CD4-positive, alpha-beta T cell treated with Interleukin-17A for 4 hours (primary cell): ENCODE results near the gene VAV2.

Experiments used
- DNase-seq: peaks from one replicate; pipeline ENCODE4 v3.0.0-alpha.2; 2020; ENCODE audit warnings: mixed read lengths

Gene VAV2

DNA sequence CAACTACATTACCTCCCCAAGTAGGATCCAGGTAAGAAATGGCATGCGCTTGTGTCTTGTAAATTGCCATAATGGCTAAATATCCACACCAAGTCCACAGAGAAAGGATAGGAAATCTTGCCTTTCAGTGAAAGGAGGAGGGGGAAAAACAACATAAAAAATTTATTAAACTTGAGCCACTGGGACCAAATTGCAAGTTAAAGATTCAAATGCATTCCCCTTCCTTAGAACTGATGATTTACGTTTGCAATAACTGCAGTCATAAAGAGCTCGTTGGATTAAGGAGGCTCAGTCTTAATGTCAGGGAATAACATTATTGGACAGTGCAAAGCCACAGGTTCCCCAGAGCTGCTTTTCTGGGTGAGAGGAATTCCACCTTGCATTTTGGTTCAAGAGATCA is 161.4 kb downstream of the VAV2 start:
- DNase-seq, result no peak

GRCh38 chr9:133830310-133830709 is 161.8 kb downstream of the VAV2 start:
- no peak for DNase-seq

DNA sequence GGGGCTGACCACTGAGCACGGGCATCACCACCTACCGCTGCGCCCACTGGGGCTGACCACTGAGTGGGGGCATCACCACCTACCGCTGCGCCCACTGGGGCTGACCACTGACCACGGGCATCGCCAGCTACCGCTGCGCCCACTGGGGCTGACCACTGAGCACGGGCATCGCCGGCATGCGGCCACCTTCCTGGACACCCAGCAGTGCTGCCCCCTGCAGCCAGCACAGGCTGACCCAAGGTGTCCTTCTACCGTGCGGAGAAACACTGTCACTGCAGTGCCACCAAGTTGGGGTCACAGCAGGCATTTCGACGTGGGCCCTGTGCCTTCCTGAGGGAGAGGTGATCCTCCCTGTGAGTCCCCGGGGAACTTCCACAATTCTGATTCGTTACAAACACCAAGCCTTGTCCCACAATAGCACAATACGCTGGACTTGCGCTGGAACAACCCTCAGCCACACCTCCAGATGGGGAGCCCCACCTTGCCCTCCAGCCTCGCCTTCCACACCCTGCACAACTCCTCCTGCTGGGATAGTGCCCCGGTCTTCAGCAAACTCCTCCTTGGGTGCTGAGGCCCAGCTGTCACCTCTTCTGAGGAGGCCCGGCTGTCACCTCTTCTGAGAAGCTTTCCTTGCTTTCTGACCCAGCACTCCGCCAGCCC is 163.7 kb downstream of the VAV2 start:
- DNase-seq, result no peak

- DNase-seq, result no peak
These were observed 165.6 kb downstream of the VAV2 start for GRCh38 chr9:133826289-133827085.

DNA sequence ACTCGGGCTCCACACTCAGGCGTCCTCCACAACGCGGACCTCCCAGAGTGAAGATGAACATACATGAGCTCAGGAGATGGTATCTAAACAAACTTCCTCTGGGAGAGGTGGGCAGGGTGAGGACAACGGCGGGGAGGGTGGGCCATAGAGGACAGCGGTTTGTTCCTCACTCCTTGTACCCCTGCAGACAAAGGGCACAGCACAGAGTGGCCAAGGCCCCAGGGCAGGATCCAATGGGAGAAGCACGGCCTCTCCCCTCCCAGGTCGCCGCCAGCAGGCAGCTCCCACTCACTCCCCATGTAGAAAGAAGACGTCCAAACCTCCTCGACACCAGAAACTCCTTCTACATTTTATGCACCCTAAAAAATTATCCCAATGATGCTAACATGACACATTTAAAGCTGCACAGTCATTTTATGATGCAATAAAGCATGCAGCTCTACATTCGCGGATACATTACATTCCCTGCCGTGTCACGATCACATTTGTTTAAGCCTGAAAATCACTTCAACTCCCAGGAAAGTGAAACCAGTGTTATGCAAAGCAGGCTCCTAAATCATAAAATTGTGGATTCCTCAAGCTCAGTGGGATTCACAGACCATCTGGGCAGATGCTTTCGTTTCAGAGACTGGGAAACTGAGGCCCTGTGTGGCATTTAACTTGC is 166.4 kb downstream of the VAV2 start:
- DNase-seq, result no peak

- no peak for DNase-seq
These were observed 167.3 kb downstream of the VAV2 start for GRCh38 chr9:133824802-133825186.

DNA sequence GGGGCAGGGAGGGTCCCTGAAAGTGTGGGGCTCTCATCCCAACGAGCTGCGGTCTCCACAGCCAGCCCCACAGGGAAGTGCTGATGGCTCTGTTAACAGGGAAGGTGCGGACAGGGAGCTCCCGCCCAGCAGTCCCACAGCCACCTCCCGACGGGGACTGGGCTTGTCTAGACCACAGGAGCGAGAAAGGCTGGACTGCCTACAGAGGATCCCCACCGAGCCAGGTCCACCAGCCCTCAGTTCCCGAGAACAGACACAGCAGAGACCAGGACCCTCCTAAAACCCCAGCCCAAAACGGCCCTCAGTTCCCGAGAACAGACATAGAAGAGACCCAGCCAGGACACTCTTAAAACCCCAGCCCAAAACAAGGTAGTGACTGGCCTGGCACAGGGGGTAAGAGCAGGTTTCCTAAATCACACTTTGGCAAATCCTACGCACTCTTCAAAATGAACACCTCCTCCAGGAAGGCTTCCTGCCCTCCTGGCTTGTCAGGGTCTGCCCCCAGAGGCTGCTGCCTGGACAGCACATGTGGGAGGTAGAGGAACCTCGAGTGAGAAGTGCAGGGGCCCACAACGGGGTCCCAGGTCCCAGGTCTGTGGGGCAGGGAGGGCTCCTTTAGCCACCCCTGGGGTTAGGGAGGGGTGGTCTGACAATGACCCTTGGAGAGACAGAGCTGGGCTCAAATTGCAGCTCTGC is 167.9 kb downstream of the VAV2 start:
- DNase-seq, result no peak

DNA sequence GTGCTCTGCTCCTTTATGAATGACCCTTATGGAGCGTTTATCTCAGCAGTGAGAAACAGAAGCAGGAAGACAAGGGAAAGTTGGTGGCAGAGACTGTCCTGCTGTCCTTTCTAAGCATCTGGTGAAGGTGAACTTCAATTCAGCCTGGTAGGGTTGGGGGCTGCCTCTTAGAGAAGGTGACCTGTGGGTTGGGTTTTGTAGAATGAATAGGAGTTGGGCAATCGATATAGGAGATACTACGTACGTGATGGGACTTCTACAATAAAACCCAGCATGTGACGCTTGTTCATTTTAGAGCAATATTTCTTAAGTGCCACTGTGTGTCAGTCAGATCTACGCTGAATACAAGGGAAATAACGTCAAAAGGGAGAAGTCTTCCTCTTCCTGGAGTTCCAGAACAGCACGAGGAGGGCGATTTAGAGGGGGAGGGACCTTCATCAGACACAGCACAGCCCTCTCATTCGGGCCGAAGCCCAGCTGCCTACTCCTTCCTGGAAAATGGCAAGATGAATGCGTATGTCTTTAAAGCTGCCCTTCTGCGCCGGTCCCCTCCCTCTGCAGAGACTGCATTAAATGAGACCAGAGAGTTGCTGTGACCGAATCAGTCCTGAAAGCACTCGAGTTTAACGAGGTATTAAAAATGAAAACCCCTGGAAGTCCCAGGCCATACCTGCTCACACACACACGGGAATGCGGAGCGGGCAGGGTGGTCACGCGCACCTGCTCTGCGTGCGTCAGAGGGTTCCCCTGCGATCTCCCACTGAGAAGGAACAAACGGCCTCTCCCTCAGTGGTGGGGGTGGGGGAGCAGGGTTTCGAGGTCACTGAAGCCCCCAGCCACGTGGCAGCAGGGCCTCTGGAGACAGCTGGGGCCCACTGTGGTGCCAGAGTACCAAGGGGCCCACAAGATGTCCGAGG is 168.7 kb downstream of the VAV2 start:
- DNase-seq, result no peak

DNA sequence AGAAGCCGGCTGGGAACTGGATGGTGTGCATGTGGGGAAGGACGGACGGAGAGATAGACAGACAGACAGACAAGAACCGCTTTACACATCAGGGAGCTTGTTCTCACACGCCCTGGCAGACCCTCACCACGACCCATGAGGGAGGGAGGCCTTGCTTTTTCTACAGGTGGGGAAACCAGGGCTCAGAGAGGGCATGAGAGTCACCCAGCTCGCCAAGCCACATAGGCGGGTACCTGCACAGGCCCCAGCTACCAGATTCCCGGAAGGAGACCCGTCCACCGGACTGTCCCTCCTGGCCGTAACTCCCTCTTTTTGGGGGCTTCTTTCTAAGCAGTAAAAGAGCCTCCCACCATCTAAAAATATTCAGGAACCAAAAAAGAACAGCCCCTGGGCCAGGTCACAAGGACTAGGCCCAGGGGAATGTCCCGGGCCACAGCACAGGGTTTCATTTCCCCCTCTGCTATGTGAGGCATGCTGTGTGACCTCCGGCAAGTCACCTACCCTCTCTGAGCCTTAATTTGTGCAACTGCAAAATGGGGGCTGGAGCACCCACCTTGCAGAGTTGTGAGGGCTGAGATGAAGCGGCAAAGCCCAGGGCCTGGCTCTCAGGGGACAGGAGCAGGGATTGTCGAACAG is 169.6 kb downstream of the VAV2 start:
- DNase-seq, result no peak

- DNase-seq, result no peak
These were observed 170.3 kb downstream of the VAV2 start for GRCh38 chr9:133821601-133822429.

GRCh38 chr9:133819923-133820322 is 172.2 kb downstream of the VAV2 start:
- no peak for DNase-seq

DNA sequence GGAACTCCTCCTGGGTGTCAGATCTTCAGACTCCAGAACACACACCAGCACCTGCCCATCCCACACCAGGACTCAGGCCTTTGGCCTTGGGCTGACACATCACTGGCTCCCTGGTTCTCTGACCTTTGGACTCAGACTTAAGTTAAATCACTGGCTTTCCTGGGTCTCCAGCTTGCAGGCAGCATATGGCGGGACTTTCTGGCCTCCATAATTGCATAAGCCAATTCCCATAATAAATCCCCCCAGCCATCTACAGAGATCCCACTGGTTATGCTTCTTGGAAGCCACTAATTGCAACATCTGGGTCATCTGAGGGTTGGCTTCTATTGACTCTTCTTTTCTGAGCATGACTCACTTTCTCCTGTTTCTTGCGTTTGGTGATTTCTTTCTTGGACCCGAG is 173.7 kb downstream of the VAV2 start:
- DNase-seq, result no peak

DNA sequence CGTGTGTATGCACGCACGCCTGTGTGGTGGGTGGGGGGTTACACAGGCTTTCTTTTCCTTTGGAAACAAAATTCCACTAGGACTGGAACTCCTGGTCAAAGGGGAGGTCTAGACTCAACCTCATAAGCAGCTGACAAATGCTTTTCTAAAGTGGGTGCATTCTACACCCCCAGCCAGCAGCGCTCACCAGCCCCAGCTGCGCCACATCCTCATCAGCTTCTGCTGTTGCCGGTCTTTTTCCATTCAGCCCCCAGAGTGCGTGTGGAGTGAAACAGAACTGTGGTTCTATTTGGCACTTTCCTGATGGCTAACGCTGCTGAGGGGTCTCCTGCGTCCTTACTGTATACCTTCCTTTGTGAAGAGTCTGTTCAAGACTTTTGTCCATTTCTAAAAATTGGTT is 176.3 kb downstream of the VAV2 start:
- DNase-seq, result no peak

GRCh38 chr9:133814586-133815208 is 177.4 kb downstream of the VAV2 start:
- no peak for DNase-seq

DNA sequence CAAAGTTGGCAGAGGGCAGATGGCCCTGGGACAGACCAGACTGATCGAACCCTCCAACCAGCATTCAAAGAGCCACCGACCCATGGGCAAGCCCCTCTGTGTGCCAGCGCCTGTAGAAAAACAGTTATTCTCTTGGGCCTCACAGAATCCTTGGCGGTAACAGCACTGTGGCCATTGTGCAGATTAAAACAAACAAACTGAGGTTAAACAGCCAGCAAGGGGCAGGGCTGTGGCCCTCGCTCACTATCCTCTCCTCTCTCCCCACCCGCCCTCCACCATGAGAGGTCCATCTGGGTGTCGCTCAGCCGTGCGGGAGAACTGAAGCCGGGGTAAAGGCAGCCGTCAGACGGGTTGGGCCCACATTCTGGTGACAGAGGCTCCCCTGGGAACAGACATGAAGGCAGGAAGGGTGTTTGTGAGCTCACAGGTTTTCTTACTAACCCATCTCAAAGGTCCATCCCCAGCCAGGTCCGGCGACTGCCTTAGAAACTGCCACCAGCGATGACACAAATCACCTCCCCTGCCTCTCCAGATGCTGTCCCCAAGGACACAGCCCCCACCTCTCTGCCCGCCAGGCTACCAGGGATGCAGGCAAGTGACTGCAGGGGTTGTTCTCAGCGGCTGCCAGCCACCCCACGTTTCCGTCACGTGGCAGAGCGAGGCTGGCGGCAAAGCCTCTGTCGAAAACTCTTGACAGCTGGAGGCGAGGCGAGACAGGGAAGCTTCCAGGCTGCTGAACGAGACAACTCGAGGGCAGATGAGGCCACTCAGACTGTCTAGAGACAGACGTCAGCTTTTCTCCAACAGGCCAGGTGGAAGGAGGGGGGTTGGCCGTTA is 178.2 kb downstream of the VAV2 start:
- DNase-seq, result no peak

GRCh38 chr9:133812941-133813748 is 179.0 kb downstream of the VAV2 start:
- DNase-seq, result no peak

DNA sequence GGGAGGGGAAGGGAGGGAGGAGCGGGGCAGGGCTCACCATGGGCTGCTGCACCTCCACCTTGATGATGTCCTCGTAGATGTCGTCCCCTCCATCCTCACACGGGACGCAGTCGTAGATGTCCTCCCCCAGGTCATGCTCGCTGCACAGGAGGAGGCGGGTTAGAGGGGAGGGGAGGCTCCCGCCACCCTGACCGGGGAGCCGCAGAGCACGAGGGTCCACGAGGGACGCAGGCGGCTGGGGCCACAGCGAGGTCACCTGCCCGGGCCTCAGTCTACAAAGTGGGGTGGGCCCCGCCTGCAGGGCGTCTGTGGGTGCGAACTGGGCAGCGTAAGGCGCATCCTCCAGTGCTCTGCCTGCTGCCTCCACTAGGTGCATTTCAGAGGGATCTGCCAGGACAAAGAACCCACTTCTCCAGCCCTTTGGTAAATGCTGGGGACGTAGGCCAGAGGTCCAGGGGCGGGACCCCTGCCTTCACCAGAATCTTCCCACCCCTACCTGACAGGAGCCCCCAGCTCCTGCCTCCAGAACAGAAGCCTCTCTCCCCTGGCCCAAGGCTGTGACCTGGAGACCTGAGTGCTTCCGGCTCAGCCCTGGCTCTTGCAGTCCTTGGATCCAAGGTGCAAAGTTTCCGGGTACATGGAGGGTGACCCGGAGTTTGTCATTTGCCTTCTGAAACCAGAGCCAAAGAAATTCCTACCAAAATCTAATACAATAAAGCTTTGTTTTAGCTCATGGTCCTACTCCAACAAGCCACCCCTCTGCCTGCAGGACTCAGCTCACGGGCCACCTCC is 179.9 kb downstream of the VAV2 start:
- no peak for DNase-seq

DNA sequence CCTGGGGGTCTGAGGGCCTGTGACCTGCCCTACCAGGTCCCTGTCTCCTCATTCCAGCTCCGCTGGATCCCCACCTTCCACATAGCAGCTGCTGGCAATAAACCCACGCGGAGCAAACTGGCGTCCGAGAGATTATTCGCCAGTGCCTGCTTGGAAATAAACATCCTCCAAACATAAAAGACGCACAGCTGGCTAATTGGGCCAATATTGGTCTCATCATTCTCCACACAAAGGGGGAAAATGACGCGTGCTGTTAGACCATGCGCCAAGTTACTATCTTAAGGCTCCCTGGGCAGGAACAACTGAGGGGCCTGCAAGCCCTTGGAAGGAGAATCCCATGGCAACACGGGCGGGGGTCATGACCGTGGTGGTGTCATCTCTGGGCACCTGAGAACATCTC is 180.7 kb downstream of the VAV2 start:
- DNase-seq, result no peak
